Natural killer cell treated with Interleukin-12 subunit alpha and Interleukin-12 subunit beta and Interleukin-15 and Interleukin-18, amount 100 ng/mL, for 72 hours (primary cell): Measurements from ENCODE around the gene C5orf15. TPM values are rescaled to one million over a fixed set of nuclear protein-coding genes. Genes with fewer than 3 reads are reported as not detected.

Experiments
- ATAC-seq, 2 donors: fragments of 150-1000 bp; cut with Tn5 transposase in 1 of 2; sonication (Bioruptor Pico), chemical (Tn5 transposase) in 1 of 2; 2 replicates each; pipeline ENCODE4 v1.10.0; 2021
- DNase-seq: peaks from one replicate; pipeline ENCODE4 v3.0.0; 2022; ENCODE audit warnings: low spot score
- H3K27ac Mint-ChIP-seq, 2 donors: 1 replicate in 1 of 2; 2 replicates in 1 of 2; pipeline ENCODE4 v1.8.0; 2022; ENCODE audit warnings: mixed read lengths in 2 of 2, mild to moderate bottlenecking in 1 of 2, moderate library complexity in 1 of 2
- H3K27me3 Mint-ChIP-seq, 2 donors: 1 replicate in 1 of 2; 2 replicates in 1 of 2; pipeline ENCODE4 v1.8.0; 2022; ENCODE audit warnings: mixed read lengths in 2 of 2
- H3K36me3 Mint-ChIP-seq: one replicate; pipeline ENCODE4 v1.8.0; 2022; ENCODE audit warnings: mixed read lengths
- H3K4me1 Mint-ChIP-seq, 2 donors: 1 replicate in 1 of 2; 2 replicates in 1 of 2; pipeline ENCODE4 v1.8.0; 2022; ENCODE audit warnings: low read depth in 2 of 2, mixed read lengths in 2 of 2, mild to moderate bottlenecking in 1 of 2
- H3K4me3 Mint-ChIP-seq: one replicate; pipeline ENCODE4 v1.8.0; 2022; ENCODE audit warnings: mixed read lengths
- H3K9me3 Mint-ChIP-seq: 2 replicates; pipeline ENCODE4 v1.8.0; 2022; ENCODE audit warnings: mixed read lengths
- total RNA-seq, 2 donors: library from RNA; stranded (reverse); gene quantifications; one replicate each; pipeline ENCODE4 v1.2.3, GENCODE V29; 2022

The C5orf15 gene
- total RNA-seq, 2 donors from 2014 or later: 16.7 to 41.6 TPM

DNA sequence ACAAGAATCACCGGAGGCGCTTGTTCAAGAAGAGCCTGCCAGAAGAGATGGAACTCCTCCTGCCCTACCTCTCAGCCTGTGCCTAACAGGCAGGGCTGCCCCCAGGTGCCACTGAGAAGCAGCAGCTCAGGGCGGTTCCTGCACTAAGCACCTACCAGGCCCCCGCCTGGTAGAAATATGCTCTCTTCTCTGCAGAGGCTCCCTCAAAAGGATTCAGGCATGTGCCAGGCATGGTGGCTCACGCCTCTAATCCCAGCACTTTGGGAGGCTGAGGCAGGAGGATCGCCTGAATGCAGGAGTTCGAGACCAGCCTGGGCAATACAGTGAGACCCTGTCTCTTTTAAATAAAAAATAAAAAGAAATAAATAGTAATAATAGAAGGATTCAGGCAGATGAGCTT is 30.4 kb upstream of the C5orf15 start:
- Mint-ChIP-seq H3K36me3 (no peaks in the 10 kb centered on the region), H3K27me3 (no peaks in the 10 kb centered on the region), H3K27ac (no peak overlapping the region), H3K9me3 (no peaks in the 10 kb centered on the region), H3K4me3 (no peak overlapping the region), H3K4me1 (peaks cover 34 to 62% of the 10 kb centered on the region in 2 donors)
- DNase-seq: no peak
- ATAC-seq: no peak

DNA sequence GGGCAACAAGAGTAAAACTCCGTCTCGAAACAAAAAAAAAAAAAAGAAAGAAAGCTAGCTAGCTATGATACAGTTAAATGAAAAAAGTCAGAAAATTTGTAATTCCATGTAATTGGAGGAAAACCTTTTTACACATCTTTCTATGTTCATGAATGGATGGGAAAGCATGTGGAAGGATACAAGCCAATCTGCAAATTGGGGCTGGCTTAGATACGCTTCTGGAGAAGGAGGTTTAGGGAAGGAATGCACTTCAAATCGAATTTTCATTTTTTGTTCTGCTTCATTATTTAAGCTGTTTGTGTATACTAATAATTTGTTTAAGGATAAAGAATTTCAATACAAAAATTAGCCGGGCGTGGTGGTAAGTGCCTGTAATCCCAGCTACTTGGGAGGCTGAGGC is 29.6 kb upstream of the C5orf15 start:
- no peak overlapping the region for H3K27ac Mint-ChIP-seq
- no peak overlapping the region for H3K4me3 Mint-ChIP-seq
- H3K27me3 Mint-ChIP-seq: no peaks in the 10 kb centered on the region
- H3K4me1 Mint-ChIP-seq: peaks cover 34 to 59% of the 10 kb centered on the region in 2 donors
- no peaks in the 10 kb centered on the region for H3K9me3 Mint-ChIP-seq
- DNase-seq (no peak), ATAC-seq (no peak)
- no peaks in the 10 kb centered on the region for H3K36me3 Mint-ChIP-seq

DNA sequence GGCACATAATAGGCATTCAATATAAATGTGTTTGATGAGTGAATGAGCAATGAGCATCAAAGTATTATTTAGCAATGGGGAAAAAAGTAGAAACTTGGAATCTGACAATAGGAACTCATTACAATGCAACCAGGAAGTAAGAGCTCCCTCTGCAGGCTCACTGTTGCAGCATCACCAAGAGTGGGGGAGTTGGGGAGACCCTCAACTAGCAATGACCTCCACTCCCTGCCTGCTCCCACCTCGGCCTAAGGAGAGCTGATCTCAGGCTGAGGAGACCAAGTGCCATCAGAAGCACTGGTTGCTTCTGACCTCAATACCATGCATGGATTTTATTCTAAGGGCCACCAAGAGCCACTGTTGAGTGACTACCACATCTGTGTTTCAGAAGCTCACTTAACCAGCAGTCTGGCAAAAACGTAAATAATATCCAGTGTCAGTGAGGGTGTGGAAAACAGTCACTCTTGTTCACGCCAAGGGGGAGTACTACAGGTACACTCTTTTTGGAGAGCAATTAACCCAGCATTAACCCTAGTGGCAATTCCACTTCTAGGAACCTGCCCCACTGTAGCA is 28.3 kb upstream of the C5orf15 start:
- H3K36me3 Mint-ChIP-seq: no peaks in the 10 kb centered on the region
- DNase-seq (no peak), ATAC-seq (peak in 1 of 2 donors; percentile 24)
- H3K4me1 Mint-ChIP-seq: peaks cover 27 to 50% of the 10 kb centered on the region in 2 donors
- H3K27me3 Mint-ChIP-seq: no peaks in the 10 kb centered on the region
- no peak overlapping the region for H3K4me3 Mint-ChIP-seq
- H3K9me3 Mint-ChIP-seq: no peaks in the 10 kb centered on the region
- no peak overlapping the region for H3K27ac Mint-ChIP-seq

DNA sequence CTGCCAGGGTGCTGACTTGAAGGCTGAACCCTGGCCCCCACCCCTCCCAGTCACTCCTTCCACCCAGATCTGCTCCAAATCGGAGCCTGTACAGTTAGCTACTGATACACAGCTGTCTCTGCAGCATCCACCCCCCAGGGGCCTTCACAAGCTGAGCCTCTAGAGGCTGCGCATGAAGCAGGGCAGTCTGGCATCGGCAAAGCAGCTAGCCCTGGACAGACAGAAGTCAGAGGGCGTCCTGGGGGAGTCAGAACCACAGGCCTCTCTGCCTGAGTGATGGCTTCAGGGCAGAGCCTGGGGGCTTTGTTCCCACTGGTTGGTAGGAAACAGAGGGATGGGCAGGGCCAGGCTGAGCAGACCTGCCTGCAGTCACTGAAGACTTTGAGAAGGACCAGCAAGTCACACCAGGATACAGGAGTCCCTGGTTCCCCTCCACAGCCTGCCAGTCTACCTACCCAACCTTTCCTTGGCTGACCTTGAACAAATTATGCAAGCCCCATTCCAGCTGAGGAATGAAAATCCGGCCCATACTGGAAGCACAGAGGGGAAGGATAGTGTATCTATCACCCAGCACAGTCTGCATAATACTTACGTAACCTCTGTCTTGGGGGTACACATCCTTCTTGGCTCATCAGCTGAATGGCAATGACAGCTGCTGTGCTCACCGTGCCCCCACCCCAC is 27.6 kb upstream of the C5orf15 start:
- peak overlapping the region in 1 of 2 donors; percentile 43 for H3K27ac Mint-ChIP-seq
- no peaks in the 10 kb centered on the region for H3K9me3 Mint-ChIP-seq
- ATAC-seq (no peak), DNase-seq (no peak)
- H3K27me3 Mint-ChIP-seq: no peaks in the 10 kb centered on the region
- no peak overlapping the region for H3K4me3 Mint-ChIP-seq
- H3K36me3 Mint-ChIP-seq: no peaks in the 10 kb centered on the region
- peaks cover 21 to 47% of the 10 kb centered on the region in 2 donors for H3K4me1 Mint-ChIP-seq

DNA sequence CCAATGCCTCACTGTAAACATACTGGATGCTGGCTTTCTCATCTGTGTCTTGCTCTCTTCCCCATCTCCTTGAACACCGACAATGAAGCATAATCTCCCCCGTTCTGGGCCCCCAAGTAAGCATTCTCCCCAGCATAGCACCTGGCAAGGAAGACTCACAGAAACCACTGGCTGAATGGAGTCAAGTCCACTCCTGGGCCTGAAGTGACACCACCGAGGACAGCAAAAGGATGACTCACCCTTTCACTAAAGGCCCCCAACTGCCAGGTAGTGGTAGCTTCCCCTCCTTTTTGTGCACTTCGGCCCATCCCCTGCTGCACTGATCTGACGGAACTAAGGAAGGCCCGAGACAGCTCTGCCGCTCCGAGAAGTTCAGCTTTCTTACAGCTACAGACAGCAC is 26.9 kb upstream of the C5orf15 start:
- Mint-ChIP-seq H3K36me3 (no peaks in the 10 kb centered on the region), H3K27me3 (no peaks in the 10 kb centered on the region), H3K4me1 (peaks cover 19 to 43% of the 10 kb centered on the region in 2 donors), H3K27ac (peak overlapping the region in 1 of 2 donors; percentile 43), H3K9me3 (no peaks in the 10 kb centered on the region), H3K4me3 (no peak overlapping the region)
- DNase-seq: no peak
- no peak for ATAC-seq

DNA sequence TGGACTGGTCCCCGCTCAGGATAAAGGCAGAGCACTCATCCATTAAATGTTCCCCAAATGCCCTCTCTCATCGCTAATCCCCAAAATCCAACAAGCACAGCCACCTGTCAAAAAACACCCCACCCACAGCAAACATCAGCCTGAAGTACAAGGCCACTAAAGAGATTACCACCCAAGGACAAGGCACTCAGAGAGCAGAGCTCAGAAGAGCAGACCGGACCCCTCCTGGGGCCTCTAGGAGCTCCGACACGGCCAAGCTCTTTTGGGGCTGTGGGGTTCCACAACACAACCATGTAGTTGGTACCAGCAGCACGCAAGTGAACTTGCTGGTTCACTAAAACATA is 26.5 kb upstream of the C5orf15 start:
- ATAC-seq: no peak
- Mint-ChIP-seq H3K27ac (no peak overlapping the region), H3K4me3 (no peak overlapping the region), H3K27me3 (no peaks in the 10 kb centered on the region), H3K36me3 (no peaks in the 10 kb centered on the region), H3K4me1 (peaks cover 19 to 39% of the 10 kb centered on the region in 2 donors), H3K9me3 (no peaks in the 10 kb centered on the region)
- DNase-seq: no peak

DNA sequence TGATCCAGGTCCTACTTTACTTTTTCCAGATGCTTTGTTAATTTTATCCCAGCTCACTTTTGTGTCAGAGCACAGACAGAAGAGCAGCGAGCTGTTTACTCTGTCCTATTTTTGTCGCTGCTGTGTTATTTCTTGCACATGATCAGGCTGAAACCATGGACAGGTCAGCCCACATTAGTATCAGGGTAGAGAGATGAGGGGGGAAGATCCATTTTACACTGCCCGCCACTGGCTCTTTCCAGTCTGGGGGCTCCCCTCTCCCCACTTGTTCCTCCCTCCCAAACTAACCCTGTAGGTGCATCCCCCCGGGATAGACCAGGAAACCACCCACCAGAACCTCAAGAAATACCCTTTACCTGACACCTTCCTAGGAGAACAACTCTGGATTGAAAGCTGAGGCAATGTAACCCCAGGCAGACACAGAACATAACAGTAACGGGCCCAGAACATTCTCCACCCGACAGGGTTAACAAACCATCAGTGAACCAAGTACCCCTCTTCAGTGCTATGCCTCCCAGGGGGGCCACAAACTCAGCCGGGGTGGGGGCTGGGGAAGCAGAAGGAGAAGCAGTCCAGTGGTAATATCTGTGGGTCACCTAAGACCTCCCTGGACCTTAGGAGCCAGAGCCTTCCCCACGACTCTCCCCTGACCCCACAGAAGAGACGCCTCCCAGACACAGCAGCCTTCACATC is 26.0 kb upstream of the C5orf15 start:
- Mint-ChIP-seq H3K27me3 (no peaks in the 10 kb centered on the region), H3K9me3 (no peaks in the 10 kb centered on the region), H3K4me3 (no peak overlapping the region), H3K27ac (no peak overlapping the region), H3K36me3 (no peaks in the 10 kb centered on the region), H3K4me1 (peaks cover 15 to 34% of the 10 kb centered on the region in 2 donors)
- ATAC-seq (no peak), DNase-seq (no peak)

DNA sequence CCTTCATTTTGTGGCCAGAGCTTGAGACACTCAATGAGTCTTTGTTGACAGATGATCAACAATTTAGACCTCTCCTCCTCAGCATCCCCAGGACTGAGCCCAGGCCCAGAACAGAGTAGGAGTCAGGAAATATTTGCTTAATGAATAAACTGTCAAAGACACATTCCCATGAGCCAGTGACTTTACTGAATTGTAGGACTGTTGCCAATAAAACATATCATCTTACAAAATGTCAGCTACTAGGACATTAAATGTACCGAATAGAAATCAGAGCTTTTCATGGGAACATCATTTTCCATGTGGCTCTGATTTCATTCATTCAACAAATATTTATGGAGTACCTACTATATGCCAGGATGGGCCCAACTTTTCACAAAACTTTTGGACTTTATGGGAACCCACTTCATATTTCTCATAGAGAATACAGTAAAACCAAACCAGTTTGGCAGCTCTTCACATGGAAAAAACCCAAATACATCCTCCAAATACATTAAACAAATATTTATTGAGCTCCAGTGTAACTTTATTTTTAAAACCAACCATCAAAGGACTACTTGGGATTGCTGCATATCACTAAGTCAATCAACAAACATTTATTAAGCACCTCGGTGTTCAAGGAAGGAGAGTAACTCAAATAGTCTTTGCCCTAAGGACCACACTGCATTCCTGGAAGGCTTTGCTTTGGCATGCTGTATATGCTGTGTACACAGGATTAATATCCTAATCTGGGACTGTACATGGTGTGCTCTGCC is 24.9 kb upstream of the C5orf15 start:
- Mint-ChIP-seq H3K9me3 (no peaks in the 10 kb centered on the region), H3K4me3 (no peak overlapping the region), H3K4me1 (peaks cover 14 to 28% of the 10 kb centered on the region in 2 donors), H3K27me3 (no peaks in the 10 kb centered on the region), H3K36me3 (peaks cover 4% of the 10 kb centered on the region), H3K27ac (no peak overlapping the region)
- no peak for DNase-seq
- ATAC-seq: no peak

DNA sequence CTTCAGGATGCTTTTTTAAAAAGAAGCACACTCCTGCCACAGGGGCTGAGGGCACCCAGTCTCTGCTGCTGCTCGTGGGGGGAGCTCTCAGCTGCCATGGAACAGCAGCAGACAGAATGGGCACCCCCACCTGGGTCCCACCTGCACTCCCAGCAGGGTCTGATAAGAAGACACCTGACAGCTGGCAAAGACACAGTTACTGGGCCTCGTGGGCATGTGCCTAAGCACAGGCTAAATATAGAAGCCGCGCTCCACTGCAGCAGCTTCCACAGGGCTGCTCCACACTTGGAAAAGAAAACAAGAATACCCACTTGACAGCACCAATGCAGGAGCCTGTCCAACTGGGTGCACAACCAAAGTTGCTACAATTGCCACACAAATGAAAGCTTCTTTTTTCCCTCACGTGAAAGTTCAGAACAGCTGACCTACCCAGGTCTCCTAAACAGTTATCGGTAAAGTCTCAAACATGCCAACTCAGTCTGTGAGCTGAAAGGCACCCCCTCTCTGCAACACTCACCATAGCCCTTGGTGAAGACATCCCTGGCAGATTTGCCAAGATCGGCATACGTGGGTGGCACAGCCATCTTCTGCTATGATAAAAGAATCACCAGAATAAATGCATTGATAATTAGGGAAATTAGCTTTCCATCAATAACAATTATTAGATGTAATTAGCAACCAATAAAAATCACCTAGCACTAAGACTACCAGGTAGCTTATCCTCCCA is 24.2 kb upstream of the C5orf15 start:
- Mint-ChIP-seq H3K27ac (no peak overlapping the region), H3K27me3 (no peaks in the 10 kb centered on the region), H3K4me3 (no peak overlapping the region), H3K36me3 (peaks cover 8% of the 10 kb centered on the region), H3K9me3 (no peaks in the 10 kb centered on the region), H3K4me1 (peaks cover 14 to 27% of the 10 kb centered on the region in 2 donors)
- DNase-seq: no peak
- no peak for ATAC-seq

DNA sequence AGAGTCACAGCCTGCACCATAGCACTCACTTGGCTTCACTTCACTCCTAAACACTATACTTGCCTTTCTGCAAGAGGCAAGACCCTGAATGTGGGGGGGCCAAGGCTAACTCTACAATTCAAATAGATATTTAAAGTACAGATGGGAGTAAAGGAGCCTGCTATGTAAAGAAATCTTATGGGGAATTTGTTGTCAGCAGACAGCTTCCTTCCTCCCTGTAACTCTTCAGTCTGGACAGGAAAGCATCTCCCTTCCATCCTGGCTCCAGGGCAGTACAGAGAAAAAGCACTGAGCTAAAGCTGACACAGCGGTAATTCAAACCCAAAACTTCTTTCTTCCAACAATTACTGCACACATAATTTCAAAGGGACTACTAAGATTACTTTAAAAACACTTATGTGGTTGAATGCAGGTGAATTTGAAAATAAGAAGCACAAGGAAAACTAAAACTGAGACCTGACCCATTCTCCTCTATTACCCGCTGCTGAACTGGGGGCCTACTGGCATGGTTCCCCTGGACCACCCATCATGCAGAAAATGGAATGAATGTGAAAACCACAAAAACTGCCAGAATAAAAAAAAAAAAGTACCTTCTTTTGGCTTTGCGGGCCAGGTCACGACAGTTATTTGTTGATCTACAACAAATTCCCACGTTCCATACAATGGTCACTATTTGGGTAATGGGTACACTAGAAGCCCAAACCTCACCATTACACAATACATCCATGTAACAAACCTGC is 22.9 kb upstream of the C5orf15 start:
- no peaks in the 10 kb centered on the region for H3K9me3 Mint-ChIP-seq
- H3K27ac Mint-ChIP-seq: no peak overlapping the region
- no peak for DNase-seq
- peaks cover 9% of the 10 kb centered on the region for H3K36me3 Mint-ChIP-seq
- no peaks in the 10 kb centered on the region for H3K27me3 Mint-ChIP-seq
- ATAC-seq: no peak
- H3K4me3 Mint-ChIP-seq: no peak overlapping the region
- H3K4me1 Mint-ChIP-seq: peaks cover 14 to 20% of the 10 kb centered on the region in 2 donors

DNA sequence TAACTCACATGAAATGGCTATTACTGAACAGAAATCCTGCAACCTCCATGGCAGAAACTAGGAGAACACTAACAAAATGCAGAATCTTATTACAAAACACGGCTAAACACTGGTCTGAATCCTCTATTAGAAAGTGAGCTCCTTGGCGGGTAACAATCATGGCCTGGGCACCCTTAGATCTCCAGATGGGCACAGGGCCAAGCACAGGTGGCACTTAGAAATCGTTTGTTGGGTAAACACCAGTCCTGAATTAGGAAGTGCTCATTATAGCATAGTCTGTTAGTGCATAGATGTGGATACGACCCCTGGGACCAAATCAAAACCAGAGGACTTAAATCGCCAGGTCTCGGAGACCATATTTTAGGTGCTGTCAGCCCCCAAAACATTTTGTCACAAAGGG is 22.0 kb upstream of the C5orf15 start:
- Mint-ChIP-seq H3K27ac (no peak overlapping the region), H3K27me3 (no peaks in the 10 kb centered on the region), H3K4me1 (peaks cover 12 to 17% of the 10 kb centered on the region in 2 donors), H3K9me3 (no peaks in the 10 kb centered on the region), H3K36me3 (peaks cover 9% of the 10 kb centered on the region), H3K4me3 (no peak overlapping the region)
- ATAC-seq: no peak
- no peak for DNase-seq

DNA sequence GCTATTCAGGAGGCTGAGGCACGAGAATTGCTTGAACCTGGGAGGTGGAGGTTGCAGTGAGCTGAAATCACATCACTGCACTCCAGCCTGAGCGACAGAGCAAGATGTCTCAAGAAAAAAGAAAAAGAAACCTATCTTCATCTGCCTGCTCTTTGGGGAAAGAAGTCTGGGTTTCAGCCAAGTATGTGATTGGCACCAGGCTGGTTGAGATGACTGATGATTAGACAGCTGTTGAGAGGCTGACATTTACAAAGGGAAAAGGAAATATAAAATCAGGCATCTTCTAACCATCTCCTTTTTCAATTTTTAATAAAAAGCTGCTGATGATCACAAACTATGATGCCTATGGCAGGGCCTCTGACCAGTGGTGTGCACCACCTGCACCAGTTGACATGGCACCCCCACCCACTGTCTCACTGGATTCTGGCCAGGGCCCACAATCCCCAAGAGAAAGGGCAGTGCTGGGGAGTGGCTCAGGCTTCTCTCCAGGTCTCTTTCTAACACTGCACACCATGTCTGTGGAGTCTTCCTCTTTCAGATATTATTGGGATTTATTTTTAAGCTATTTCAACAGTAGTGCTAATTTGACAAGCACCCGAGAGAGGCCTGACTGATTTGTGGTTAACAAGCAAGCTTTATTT is 17.2 kb upstream of the C5orf15 start:
- Mint-ChIP-seq H3K9me3 (no peaks in the 10 kb centered on the region), H3K27me3 (no peaks in the 10 kb centered on the region), H3K4me3 (no peak overlapping the region), H3K36me3 (peaks cover 15% of the 10 kb centered on the region), H3K27ac (no peak overlapping the region), H3K4me1 (peaks cover 0 to 6% of the 10 kb centered on the region in 2 donors)
- no peak for DNase-seq
- ATAC-seq: no peak
